GM19043 (cell line): ENCODE data around the gene GZMM.
"Not testable (repeated sequence)": the region's sequence is repeated elsewhere in the genome, so short reads cannot be mapped to it uniquely, and the experiment has no call there.

Experiments
- ATAC-seq: cut with Tn5 transposase; IDR thresholded peaks from one replicate; pipeline ENCODE4 v1.9.1; 2021; ENCODE audit warnings: low read depth; ENCODE audit not compliant: unreplicated experiment

Gene GZMM

DNA sequence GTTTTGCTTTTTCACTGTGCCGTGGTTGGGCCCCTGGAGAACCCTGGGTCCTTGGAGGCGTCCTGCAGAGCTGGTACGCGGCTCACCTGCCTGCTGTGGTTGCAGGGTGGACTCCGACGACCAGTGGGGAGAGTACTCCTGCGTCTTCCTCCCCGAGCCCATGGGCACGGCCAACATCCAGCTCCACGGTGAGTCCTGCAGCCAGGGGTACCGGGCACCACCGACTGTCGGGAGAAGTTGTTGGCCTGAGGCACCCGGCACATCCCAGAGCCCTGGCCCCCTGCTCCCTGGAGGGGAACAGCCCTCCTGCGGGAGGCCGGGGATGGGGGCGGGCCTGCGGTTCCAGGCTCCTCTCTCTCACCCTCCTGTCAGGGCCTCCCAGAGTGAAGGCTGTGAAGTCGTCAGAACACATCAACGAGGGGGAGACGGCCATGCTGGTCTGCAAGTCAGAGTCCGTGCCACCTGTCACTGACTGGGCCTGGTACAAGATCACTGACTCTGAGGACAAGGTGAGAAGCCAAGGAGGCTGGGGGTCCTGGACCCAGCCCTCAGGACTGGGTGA, 36.5 kb downstream of the GZMM start:
- no peak for ATAC-seq

DNA sequence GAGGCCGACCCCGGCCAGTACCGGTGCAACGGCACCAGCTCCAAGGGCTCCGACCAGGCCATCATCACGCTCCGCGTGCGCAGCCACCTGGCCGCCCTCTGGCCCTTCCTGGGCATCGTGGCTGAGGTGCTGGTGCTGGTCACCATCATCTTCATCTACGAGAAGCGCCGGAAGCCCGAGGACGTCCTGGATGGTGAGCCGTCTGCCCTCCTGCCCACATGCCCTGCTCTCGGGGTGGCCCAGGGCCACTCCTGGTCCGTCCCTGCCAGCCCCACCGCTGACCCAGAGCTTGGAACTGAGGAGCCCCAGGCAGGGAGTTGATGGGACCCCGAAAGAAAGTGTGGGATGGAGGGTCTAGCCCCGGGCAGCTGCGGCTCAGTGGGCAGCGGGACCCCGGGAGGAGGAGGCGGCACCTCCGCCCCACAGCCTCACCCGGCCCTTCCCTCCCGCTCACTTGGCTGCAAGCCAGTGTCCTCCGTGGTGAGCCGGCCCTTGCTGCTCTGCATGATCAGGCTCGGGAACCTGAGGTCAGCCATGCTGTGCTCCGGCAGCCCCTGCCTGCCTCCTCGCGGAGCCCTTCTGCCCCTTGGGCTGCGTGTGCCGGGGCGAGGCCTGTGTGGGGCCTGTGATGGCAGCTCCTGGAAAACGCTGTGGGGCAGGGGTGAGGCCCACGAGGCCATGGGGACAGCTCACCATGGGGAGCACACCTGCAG, 37.7 kb downstream of the GZMM start:
- ATAC-seq = no peak

DNA sequence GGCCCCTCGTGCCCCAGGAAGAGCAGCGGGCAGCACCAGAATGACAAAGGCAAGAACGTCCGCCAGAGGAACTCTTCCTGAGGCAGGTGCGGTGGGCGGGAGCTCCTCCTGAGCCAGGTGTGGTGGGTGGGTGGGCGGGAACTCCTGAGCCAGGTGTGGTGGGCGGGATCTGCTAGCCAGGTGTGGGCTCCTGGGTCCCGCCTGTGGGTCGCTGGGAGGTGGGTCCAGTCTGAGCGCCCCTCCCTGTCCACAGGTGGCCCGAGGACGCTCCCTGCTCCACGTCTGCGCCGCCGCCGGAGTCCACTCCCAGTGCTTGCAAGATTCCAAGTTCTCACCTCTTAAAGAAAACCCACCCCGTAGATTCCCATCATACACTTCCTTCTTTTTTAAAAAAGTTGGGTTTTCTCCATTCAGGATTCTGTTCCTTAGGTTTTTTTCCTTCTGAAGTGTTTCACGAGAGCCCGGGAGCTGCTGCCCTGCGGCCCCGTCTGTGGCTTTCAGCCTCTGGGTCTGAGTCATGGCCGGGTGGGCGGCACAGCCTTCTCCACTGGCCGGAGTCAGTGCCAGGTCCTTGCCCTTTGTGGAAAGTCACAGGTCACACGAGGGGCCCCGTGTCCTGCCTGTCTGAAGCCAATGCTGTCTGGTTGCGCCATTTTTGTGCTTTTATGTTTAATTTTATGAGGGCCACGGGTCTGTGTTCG, 38.8 kb downstream of the GZMM start:
- ATAC-seq = no peak

DNA sequence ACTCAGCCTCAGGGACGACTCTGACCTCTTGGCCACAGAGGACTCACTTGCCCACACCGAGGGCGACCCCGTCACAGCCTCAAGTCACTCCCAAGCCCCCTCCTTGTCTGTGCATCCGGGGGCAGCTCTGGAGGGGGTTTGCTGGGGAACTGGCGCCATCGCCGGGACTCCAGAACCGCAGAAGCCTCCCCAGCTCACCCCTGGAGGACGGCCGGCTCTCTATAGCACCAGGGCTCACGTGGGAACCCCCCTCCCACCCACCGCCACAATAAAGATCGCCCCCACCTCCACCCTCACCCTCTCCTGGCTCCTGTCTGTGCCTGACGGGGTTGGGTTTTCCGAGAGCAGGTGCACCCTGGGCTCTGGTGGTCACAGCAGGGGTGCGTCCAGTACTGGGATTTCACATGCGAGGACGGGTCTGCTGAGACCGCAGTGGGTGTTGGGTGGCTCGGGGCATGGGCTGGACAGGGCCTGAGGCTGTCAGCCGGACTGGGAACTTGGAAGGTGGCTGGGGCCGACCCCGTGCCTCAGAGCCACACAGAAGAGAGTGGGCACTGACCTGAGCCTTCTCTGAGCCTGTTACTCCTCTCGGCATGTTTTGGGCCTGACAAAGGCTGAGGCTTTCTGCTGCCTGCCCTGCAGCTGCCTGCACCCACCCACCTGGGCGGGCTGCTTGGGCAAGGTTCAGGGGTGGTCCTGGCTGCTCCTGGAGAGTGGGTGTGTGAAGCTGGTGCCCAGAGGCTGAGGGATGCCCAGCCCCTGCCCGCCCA, 39.5 kb downstream of the GZMM start:
- ATAC-seq = no peak

DNA sequence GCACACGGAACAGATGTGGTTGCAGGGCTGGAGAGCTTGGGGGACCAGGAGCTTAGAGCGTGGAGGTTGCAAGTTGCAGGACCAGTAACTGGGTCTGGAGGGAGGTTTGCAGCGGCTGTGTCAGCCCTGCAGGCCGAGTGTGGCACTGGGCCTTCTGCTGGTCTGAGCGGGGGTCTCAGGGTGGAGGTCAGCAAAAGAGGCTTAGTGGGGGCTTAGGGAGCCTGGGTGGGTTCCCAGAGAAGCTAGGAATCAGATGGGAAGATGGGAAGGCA, 40.1 kb downstream of the GZMM start:
- no peak for ATAC-seq

DNA sequence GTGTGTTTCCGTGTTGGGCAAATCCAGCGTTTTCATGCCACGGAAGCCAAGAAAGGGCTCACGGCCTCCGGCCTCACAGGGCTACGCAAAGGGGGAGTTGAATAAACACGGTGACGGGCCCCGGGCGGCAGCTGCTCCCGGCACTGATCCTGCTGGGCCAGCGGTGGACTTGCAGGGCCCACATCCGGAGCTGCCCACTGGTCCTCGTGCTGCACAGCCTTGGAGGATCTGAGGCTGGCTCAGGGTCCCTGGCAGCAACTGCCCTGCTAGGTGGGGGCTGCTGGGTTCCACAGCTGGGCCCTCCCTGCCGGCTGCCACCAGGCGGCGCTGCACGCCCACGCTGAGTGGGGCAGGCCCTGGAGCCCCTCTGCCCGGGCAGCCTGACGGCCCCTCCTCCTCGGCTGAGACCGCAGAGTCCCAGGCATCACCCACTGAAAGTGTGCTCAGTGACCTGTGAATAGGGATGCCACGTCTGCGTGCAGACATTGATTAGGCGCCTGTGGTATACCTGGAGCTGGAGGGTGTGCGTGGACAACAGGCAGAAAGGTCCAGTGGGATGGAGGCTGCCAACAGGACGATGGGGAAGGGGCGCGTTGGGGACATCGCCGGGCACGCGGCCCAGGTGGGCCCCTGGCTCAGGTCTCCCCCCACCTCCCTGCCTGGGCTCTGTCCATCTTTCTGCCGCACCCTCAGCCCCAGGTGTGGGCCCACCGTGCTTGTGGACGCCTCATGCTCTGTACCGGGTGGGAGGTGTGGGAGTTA, 40.6 kb downstream of the GZMM start:
- no peak for ATAC-seq

DNA sequence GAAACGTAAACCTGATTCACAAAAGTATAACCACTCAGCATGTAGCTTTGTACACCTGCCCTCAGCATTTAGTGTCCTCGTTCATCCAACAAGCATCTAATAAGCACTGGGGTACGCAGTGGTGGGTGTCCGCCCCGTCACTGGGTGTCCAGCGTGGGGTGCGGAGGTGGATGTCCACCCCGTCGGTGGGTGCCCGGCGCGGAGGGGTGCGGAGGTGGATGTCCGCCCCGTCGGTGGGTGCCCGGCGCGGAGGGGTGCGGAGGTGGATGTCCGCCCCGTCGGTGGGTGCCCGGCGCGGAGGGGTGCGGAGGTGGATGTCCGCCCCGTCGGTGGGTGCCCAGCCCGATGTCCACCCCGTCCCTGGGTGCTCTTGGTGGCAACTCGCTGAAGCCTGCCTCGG, 41.3 kb downstream of the GZMM start:
- ATAC-seq = not testable (repeated sequence)

DNA sequence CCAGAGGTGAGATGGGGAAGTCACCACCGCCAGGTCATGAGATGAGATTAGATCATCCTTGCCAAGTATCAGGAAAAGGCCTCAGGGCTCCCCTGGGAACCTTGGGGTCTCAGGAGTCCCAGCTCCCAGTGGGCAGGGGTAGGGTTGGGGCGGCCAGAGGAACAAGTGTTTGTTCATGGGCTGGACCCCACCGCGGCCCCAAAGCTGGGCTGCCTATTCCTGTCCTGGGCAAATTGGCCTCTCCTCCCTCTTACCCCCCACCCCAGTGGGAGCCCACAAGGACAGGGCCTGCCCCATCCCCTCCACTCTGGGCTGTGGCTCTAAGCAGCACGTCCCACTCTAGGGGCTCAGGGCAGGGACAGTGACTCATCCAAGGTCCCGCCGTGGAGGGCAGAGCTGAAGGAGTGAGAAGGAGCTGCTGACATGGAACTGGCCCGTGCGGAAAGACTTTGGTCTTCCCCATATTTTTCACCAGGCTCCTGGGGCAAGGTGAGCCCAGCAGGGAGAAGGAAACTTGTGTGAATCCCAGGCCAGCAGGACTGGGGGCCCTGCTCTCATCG, 41.8 kb downstream of the GZMM start:
- no peak for ATAC-seq

DNA sequence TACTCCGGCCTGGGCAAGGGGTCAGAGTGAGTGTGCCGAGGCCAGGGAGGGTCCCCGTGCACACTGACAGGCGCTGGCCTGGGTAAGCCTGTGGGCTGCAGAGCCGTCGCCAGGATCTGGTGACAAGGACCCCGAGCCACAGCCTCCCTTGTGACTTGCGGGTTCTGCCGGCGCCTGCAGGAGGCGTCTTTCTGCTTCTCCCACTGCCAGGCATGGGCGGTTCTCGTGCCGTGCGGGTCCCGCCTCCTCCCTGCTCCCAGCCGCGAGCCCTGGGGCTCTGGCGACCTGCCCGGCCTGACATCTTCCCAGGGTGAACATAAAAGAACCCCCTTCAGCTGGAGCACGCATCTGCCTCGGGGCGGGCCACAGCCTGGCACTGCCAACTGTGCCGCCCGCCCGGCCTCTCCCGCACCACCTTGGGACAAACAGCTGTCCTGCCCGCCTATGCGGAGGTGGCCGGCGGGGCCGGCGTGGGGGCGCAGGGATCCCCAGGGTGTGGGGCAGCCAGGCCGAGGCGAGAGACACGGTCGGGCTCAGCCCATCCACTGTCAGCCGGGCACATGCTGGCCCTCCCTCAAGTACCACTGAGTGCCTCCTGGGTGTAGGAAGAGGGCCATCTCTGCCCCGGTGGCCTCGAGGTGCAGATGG, 44.4 kb downstream of the GZMM start:
- ATAC-seq = no peak

DNA sequence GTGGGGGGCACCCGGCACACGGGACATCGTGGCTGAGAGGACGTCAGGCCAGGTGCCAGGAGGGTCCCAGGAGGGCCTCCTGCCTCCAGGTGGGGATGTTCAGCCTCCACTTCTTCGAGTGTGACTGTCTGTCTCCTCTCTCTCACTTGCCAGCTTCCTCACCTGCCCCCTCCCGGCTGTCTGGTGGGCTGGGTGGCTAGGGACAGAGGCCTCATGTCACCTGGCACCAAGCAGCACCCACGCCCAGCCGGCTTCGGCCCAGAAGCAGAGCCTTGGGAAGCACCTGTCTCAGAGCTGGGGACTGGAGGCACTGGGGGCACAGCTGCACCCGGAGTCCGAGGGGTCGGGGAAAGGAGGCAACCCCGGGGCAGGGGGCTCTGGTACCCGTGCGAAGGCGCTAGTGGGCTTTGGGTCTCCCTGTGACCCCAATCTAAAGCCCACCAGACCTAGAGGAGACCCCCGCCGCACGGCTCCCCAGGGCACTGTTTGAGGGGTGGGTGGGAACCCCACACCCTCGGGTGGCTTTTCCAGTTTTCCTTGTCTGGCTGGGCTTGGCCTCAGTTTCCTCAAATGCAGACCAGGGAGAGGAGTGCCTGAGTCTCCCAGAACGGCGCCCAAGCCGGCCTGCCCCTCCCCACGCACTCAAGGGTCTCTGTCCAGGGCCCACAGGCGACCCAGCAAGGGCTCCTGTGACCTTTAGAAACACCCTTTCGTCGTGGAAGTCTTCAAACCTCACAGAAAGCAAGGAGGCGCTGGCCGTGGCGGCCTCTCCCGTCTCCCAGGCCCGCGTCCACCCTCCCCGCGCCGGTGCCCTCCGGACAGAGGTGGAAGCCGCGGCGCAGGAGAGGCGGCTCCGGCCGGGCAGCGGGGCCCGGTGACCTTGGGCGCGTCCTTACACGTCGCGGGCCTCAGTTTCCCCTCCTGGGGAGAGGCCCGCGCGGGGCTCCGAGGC, 45.2 kb downstream of the GZMM start:
- ATAC-seq = no peak

DNA sequence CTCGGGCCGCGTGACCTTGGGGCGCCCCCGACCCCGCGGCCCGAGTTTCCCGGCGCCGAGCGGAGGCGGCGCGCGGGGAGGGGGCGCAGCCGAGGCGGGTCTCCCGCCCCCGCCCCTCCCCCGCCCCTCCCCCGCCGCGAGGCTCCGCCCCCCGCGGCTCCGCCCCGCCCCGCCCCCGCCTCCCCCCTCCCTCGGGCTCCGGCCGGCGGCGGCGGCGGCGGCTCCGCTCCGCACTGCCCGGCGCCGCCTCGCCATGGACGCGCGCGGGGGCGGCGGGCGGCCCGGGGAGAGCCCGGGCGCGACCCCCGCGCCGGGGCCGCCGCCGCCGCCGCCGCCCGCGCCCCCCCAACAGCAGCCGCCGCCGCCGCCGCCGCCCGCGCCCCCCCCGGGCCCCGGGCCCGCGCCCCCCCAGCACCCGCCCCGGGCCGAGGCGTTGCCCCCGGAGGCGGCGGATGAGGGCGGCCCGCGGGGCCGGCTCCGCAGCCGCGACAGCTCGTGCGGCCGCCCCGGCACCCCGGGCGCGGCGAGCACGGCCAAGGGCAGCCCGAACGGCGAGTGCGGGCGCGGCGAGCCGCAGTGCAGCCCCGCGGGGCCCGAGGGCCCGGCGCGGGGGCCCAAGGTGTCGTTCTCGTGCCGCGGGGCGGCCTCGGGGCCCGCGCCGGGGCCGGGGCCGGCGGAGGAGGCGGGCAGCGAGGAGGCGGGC, 46.0 kb downstream of the GZMM start, which contains the start of gene HCN2:
TSS of gene HCN2 (plus strand) at position 189 of the 703 bp plus-strand sequence. CDS start at position 254, 65 bp downstream.
- no peak for ATAC-seq

DNA sequence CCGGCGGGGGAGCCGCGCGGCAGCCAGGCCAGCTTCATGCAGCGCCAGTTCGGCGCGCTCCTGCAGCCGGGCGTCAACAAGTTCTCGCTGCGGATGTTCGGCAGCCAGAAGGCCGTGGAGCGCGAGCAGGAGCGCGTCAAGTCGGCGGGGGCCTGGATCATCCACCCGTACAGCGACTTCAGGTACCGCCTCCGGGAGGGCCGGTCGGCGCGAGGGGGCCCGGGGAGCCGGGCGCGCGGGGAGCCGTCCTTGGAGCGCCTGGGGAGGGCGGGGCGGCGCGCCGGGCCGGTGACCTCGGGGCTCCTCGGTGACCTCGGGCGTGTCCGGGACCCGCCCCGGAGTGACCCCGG, 46.5 kb downstream of the GZMM start:
- ATAC-seq = no peak

DNA sequence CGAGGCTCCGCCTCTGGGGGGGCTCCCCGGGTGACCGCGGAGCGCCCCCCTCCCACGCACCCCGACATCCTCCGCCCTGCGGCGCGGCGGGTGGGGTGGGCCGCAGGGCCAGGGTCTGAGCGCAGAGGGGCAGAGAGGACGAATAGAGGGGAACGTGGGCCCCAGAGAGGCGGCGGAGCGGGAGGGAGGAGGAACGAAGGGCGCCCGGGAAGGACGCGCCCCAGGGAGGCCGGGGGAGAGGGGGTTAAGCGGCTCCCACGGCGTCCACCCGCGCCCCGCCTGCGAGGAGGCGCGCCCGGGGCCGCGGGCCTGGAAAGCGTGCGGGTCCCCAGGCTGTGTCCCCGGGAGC, 46.9 kb downstream of the GZMM start:
- no peak for ATAC-seq

DNA sequence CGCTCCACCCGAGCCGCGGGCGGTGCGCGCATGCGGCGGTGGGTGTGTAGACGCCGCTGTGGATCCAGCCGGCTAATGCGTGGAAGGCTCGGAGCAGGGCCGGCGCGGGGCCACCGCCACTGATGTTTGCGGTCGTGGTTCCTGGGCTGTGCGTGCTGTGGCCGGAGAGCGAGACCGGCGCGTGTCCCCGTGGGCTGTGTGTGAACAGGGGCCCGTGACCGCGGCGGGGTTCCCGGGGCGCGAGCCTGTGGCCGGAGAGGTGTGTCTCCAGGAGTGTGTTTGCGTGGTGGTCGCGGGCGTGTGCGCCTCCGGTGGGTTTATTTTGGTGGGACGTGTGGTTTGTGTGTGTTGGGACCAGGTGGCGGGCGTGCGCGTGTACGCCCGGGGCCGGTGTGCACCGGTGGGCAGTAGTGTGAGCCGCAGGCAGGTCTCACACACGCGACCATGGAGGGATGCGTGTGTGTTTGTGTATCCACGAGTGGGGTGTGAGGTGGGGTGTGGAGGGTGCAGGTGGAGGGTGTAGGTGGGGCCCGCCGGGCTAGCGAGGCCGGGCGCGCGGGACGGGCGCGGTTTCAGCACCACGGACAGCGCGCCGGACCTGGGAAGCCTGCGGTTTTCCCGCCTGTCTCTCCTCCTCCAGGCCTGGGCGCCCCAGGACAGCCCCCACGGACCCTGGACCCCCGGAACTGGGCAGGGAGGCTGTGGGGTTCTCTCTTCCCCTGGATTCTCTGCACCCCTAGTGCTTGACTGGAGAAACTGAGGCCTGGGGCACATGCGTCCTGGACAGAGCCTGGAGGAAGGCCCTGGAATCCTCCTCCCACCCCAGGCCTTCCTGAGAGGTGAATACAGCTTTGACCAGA, 47.5 kb downstream of the GZMM start:
- no peak for ATAC-seq

DNA sequence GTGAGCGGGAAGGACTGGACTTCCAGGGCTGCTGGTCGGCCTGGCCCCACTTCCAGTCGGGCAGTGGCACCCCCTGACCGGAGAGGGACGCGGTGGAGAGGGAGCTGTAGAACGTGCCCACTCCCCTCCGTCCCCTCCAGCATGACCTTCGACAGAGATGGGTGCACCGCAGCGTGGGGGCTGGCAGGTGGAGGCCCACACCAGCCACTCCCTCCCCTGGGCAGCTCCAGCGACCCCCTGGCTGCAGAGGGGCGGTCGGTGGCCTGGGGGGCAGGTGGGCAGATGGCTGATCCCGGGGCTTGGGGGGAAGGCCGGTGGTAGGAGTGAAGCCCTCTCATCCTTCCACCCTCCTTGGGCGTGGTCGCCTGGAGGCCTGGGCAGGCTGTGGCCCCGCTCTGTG, 48.2 kb downstream of the GZMM start:
- ATAC-seq = no peak

DNA sequence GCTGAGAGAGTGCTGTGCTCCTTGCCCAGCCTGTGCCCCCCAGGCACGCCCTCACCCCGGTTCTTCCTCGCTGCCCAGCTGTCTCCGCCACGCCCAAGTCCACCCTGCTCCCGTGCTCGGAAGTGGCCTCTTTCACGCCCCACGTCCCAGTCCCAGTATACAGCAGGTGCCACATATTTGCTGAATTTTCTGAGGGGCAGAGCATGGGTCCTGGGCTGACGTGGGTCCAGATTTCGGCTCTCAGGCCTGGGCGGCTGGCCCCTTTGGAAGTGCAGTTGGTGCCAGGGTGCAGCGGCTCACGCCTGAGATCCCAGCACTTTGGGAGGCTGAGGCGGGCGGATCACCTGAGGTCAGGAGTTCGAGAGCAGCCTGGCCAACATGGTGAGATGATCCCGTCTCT, 49.2 kb downstream of the GZMM start:
- ATAC-seq = no peak

DNA sequence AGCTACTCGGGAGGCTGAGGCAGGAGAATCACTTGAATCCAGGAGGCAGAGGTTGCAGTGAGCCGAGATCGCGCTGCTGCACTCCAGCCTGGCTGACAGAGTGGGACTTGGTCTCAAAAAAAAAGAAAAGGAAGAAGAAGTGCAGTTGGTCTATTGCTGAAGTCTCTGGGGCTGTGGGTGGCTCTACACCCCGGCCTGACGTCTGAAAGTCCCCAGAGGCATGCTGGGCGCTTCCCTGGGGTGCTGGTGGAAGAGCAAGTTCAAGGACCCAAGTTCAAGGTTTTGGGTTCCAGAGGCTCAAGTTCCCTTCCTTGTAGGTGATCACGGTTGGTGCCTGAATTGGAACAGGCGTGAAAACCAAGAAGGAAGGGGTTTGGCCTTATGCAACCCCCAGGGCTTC, 49.7 kb downstream of the GZMM start:
- ATAC-seq = no peak
